C4-2B (cell line): ENCODE data around the gene RYR3.

ENCODE experiments used
- CTCF ChIP-seq: fragments of 450-650 bp; conservative IDR thresholded peaks from 2 replicates; pipeline ENCODE4 v1.5.1; 2017; ENCODE audit warnings: mild to moderate bottlenecking
- ZFX ChIP-seq: fragments of 450-650 bp; IDR thresholded peaks from 2 replicates; pipeline ENCODE4 v1.6.1; 2017

GRCh38 chr15:33612721-33613304, 302.0 kb downstream of the RYR3 start:
- TF ChIP-seq CTCF, result no peak
- TF ChIP-seq ZFX, result no peak
